Stimulated activated CD4-positive, alpha-beta T cell treated with anti-CD3 and anti-CD28 coated beads, Interleukin-2, amount 100 ng/mL, for 48 hours (primary cell): ENCODE measurements around the gene ROBO2.

ENCODE experiments used
- DNase-seq, 2 donors: peaks; one replicate each; pipeline ENCODE4 v3.0.0-alpha.2; 2020

Gene ROBO2

DNA sequence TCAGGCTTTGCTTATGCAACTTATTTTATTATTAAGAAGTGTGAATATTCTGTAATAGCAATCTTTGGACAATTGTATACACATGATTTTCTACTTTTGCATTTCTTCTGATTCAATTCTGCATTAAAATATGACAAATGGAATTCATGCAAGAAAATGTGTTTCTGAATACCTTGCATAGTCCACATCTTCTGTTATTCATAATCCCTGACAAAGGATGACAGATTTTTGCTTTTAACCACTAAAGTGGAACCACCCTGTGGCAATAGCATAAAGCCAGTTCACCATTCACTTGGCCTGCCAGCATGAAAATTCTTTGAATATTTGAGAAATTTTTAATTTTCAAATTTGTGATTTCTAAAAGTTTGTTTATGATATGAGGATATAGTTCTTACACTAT is 397.0 kb downstream of the ROBO2 start:
- DNase-seq, result no peak

GRCh38 chr3:77446084-77446483 is 406.2 kb downstream of the ROBO2 start:
- no peak for DNase-seq

DNA sequence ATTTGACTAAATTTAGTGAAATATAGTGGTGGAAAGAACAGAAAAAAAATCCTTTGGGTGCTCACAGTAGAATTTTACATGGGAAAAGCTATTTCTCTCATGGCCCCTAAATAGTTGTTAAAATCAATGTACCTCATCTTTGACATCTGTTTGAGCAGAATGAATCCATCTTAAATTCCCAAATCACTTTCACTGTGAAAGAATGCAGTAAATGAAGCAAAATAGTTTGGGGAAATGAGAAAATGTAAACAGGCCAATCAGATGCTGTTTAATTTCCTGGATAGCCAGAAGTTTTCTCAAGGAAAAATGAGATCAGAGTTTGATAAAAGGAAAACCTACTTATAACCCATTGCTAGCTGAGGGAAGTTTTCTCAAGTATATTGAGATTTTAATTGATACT is 406.9 kb downstream of the ROBO2 start:
- DNase-seq, result no peak

DNA sequence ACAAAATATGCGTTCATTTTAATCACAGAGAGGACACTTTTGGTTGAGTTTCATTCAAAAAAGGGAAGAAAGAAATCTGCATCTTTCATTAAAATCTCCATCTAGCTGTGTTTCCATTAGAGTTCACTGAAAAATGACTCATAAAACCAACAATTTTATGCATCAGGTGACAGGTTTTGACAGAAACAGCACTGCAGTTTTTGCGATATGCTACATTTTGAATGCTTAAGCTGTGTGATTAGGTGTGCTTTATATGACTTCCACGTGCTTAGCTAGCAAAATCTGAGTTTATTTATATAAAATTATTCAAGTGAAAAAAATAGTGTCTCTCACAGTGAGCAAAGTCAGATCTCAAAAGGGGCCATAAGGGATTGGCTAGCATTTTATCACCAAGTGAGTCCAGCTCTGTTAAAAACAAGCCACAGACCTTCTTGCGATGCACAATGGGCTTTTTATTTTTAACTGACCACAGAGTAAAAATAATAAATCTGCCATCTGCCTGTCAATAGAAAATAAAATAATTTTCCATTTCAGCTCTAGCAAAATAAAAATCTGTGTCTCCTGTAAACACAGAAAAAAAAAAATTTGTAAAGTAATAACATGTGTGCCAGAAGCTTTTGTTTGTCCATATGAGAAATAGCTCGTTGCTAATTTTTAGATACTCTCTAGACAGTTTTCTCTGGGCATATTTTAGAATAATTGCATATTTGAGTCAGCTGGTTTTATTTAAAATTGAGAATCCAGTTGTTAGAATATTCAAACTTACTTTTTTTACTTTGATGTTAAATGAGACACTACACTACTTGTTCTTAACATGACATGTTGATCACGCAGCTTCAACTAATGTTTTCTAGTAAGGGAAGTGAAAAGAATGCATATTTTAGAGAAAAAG is 409.8 kb downstream of the ROBO2 start:
- no peak for DNase-seq

DNA sequence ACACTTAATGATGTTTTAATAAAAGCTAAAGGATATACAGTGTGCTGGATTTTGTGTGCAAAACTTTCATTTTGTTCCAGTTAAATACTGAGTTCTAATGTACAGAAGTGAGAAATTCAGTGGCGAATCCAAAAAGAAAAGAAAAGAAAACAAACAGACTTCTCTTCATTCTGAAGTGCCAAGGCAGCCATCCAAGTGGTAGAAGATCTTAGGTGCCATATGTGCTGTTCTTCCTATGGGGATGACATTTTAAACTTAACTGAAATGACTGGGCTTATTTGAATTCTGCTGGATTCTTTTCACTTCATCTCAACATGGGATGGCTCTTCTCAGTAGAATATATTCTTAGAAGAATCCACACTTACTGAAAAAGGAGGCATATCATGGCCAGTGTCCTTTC is 416.5 kb downstream of the ROBO2 start:
- DNase-seq, result no peak

DNA sequence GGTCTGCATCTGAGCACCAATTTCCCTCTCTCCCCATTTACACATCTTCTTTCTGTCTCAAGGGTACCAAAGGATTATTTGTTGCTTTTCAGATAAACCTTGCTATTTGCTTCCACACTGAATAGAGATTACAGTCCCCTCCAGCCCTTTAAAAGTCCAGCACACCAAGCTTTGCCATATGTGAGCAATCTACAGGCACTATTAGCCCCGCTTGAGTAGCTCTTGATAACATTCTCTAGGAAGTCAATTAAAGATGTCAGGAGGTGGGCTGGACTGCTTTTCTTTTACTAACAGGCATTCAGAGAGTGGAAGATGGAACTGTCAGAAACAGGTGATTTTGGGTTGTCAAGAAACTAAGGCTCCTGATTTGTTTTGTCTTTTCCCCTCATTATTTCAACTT is 417.0 kb downstream of the ROBO2 start:
- DNase-seq, result no peak

- DNase-seq, result no peak
Measured at GRCh38 chr3:77459926-77460325, 420.0 kb downstream of the ROBO2 start.

DNA sequence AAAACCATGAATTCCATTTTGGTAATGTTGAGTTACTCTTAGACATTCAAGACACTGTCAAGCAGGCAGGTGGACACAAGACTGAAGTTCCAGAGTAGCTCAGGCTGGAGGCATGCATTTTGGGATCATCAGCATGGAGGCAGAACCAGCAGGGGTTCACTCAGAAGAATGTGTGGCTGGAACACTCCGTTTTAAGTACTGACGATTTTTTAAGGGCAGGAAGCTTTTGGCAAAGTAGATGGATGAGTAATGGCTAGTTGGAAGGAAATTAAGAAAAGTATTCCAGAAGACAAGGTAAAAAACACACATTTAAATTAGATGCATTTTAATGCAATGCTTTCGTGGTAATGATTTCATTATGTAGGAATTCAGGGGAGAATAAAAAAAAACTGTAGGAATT is 420.4 kb downstream of the ROBO2 start:
- no peak for DNase-seq

DNA sequence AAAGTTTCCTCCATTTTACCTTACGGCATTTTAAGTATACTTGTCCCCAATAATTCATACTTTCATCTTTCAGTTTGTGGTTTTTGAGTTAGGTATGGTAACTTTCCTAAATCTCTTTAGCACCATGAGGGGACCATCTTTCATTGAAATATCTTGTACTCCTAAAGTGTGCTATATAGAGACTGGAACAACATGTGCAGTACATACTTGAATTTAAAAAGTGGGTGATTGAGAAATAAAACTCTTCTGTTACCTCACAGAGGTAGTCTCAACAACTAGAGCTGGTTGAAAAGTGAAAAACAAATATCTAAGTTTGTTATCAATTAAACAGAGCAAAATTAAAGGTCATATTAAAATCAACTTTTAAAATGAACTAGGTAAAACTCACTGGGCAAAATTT is 423.1 kb downstream of the ROBO2 start:
- DNase-seq, result no peak

GRCh38 chr3:77464111-77464688 is 424.3 kb downstream of the ROBO2 start:
- no peak for DNase-seq

DNA sequence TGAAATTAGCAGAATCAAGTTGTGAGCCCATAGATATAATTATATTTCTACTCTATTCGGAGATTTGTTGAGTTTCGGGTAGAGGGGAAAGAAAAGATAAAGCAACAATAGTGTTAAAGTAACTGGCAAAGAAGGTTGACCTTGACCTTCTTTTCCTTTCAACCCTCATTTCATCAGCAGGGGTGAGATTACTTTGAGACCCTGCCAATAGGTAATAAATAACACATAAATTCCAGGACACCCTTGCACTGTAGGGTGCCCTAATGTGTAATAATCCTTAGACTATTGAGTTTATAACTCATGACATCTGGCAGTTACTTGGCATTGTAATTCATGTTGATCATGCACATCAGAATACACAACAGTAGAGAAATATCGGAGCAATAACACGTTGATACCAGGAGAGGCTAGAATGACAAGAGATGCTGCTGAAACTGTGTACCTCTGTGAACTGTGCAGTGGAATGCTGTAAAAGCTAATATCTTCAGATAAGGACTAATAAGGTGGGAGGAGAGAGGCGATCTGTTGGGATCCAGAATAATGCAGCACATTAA is 426.7 kb downstream of the ROBO2 start:
- no peak for DNase-seq

DNA sequence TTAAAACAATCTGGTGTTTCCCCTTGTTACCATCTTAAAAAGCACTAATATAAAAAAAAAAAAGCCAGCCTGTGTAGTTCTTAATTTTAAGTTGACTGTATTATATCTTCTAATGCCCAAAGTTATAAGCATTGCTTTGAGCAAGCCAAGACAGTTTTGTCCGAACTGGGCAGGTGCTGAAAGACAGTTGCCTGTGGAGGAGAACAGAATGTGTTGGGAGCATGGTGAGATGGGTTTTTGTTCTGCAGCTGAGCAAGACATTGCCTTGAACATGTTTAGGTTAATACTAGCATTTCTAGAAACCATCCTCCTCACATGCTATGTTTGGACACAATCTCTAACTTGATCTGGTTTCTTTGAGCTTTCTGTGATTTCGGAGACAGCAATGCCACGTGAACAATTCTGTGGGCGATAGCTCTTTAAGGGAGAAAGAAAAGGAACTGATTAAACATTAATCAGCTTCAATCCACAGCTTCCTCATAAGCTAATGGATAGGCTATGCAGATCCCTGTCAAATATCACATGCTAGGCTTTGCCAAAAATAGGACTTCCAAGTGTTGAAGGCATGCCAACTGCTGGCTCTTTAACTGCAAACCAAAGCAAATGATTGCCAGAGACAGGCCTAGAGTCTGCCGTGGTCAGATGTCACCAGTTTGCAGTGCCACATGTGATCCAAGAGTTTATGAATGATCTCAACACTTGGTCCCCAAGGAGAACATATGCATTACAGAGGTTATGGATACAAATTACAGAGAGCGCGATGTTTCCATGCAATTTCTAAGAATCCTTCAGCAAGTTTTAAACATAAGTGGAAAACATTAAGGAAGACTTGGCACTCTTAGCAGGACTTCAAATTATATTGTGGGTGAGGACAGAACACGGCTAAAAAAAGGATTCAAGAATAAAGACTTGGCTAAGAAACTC is 428.1 kb downstream of the ROBO2 start:
- DNase-seq, result no peak

- DNase-seq, result no peak
Measured at GRCh38 chr3:77468626-77469020, 428.7 kb downstream of the ROBO2 start.

DNA sequence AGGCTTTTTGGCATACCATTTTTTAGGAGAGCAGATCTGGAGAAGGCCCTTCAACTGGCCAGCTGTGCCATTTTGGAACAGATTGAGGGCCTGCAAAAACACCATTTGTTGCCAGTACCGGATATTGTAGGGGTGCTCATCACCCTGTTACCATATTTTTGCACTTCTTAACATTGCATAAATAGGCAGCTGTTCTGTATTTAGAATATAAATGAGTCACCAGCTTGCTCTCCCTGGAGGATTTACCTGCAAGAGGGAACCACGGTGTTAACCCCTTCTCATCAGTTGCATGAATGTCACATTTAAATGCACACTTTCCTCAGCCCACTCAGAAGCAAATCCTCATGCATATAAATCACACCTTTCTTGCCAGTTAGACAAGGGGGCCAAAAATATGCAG is 435.6 kb downstream of the ROBO2 start:
- no peak for DNase-seq

GRCh38 chr3:77479021-77479420 is 439.1 kb downstream of the ROBO2 start:
- no peak for DNase-seq

- no peak for DNase-seq
Measured at GRCh38 chr3:77489216-77489615, 449.3 kb downstream of the ROBO2 start.

DNA sequence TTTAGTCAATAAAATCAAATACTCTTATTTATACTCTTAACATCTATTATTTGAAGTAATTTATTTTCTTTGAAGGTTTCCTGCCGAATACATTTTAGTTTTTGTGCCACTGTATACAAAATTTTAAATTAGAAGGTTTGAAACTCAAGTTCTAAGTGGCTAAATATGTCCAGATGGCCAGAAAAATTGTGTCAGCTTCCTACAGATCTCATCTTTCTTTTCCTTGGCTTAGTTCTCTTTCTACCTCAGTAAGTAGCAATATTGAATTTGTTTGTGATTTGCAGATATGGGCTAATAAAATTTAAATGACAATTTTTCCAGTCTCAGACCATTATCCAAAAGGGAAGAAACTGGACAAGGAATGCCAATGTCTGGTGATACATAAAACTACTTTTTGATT is 452.1 kb downstream of the ROBO2 start:
- no peak for DNase-seq

- DNase-seq, result no peak
Measured at GRCh38 chr3:77500721-77501120, 460.8 kb downstream of the ROBO2 start.

- DNase-seq, result no peak
Measured at GRCh38 chr3:77506384-77506783, 466.5 kb downstream of the ROBO2 start.

DNA sequence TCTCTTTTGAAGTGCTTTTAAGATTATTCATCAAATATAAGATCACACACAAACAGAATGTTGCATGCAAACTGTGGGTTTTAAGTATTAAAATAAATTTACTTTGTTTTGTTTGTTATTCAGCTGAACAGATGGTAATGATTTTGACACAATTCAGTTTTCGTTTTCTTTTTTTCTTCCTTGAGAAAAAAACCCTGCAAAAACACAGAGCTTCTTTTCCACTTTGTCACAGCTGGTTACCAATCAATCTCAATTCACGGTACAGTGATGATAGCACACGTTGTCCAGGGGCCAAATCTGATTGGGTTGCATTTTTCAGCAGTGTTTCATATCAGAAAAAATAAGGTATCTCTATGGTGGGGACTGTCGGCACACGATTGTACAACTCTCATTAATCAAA is 473.6 kb downstream of the ROBO2 start:
- DNase-seq, result no peak

- no peak for DNase-seq
Measured at GRCh38 chr3:77514766-77515165, 474.9 kb downstream of the ROBO2 start.

DNA sequence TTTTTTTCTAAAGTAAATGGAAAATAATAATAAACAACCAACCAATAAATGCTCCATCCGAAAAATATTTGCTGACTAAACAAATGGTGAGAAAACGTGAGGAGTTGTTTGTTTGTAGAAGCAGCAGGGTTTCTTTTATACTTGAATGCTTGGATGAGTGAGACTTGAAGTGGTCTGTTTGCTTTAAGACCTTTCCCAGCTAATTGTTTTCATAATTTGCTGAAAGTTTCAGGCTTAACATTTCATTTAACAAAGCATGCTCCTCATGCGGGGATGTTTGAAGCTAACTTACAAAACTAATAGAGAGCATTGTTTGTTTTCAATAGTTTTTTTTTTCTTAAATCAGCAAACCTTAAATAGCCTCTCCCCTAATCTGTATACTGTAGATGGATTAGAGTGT is 484.6 kb downstream of the ROBO2 start:
- no peak for DNase-seq

- DNase-seq, result no peak
Measured at GRCh38 chr3:77524946-77525682, 485.2 kb downstream of the ROBO2 start.
